Trophoblast cell (in vitro differentiated cells and primary cell): ENCODE measurements around the gene TECTB.

Experiments
- DNase-seq, 2 donors: peaks; one replicate each; pipeline ENCODE4 v3.0.0-alpha.2; 2016
- H2AFZ ChIP-seq: 2 replicates; pipeline ENCODE4 v1.6.1; 2013; ENCODE audit warnings: low read length, moderate library complexity, mild to moderate bottlenecking; ENCODE audit not compliant: insufficient read depth, poor library complexity
- H2AK5ac ChIP-seq: 2 replicates; pipeline ENCODE4 v1.6.1; 2013; ENCODE audit warnings: mild to moderate bottlenecking, low read length
- H2BK120ac ChIP-seq: 2 replicates; pipeline ENCODE4 v1.6.1; 2013; ENCODE audit warnings: low read length, mild to moderate bottlenecking, moderate library complexity; ENCODE audit not compliant: insufficient read depth, poor library complexity
- H2BK12ac ChIP-seq: 2 replicates; pipeline ENCODE4 v1.6.1; 2013; ENCODE audit warnings: mild to moderate bottlenecking, low read length, moderate library complexity
- H2BK5ac ChIP-seq: 2 replicates; pipeline ENCODE4 v1.6.1; 2013; ENCODE audit warnings: low read length, low read depth, moderate library complexity, mild to moderate bottlenecking; ENCODE audit not compliant: poor library complexity
- H3K14ac ChIP-seq: 2 replicates; pipeline ENCODE4 v1.6.1; 2013; ENCODE audit warnings: mild to moderate bottlenecking, low read length
- H3K18ac ChIP-seq: 2 replicates; pipeline ENCODE4 v1.6.1; 2013; ENCODE audit warnings: mild to moderate bottlenecking, low read length
- H3K23ac ChIP-seq: 2 replicates; pipeline ENCODE4 v1.6.1; 2013; ENCODE audit warnings: low read length
- H3K27ac ChIP-seq: 2 replicates; pipeline ENCODE4 v1.5.1; 2013; ENCODE audit warnings: low read depth, mild to moderate bottlenecking, inconsistent platforms, low read length, moderate library complexity
- H3K27me3 ChIP-seq: 2 replicates; pipeline ENCODE4 v1.6.1; 2013; ENCODE audit warnings: inconsistent platforms, mild to moderate bottlenecking, low read length, moderate library complexity; ENCODE audit not compliant: insufficient read depth
- H3K36me3 ChIP-seq, 2 experiments: 1 replicate in 1 of 2; 2 replicates in 1 of 2; pipeline ENCODE4 v1.6.1; 2013; ENCODE audit warnings: low read length in 2 of 2, mild to moderate bottlenecking in 2 of 2, moderate library complexity in 1 of 2; ENCODE audit not compliant: insufficient read depth in 2 of 2, control insufficient read depth in 1 of 2
- H3K4ac ChIP-seq: 2 replicates; pipeline ENCODE4 v1.6.1; 2013; ENCODE audit warnings: low read depth, mild to moderate bottlenecking, low read length, moderate library complexity
- H3K4me1 ChIP-seq, 2 experiments: 1 replicate in 1 of 2; 2 replicates in 1 of 2; pipeline ENCODE4 v1.6.1; 2013; ENCODE audit warnings: low read length in 2 of 2, mild to moderate bottlenecking in 2 of 2, moderate library complexity in 1 of 2; ENCODE audit not compliant: insufficient read depth in 2 of 2, control insufficient read depth in 1 of 2
- H3K4me2 ChIP-seq: 2 replicates; pipeline ENCODE4 v1.6.1; 2013; ENCODE audit warnings: inconsistent platforms, mild to moderate bottlenecking, low read length, moderate library complexity
- H3K4me3 ChIP-seq: 2 replicates; pipeline ENCODE4 v1.5.1; 2013; ENCODE audit warnings: mild to moderate bottlenecking, low read depth, low read length, inconsistent platforms
- H3K79me1 ChIP-seq: one replicate; pipeline ENCODE4 v1.6.1; 2013; ENCODE audit warnings: low read length
- H3K79me2 ChIP-seq: 2 replicates; pipeline ENCODE4 v1.6.1; 2013; ENCODE audit warnings: low read length, mild to moderate bottlenecking; ENCODE audit not compliant: control insufficient read depth, insufficient read depth, poor library complexity
- H3K9ac ChIP-seq: 2 replicates; pipeline ENCODE4 v1.6.1; 2013; ENCODE audit warnings: mild to moderate bottlenecking, low read length
- H3K9me3 ChIP-seq: 2 replicates; pipeline ENCODE4 v1.6.1; 2013; ENCODE audit warnings: low read depth, mild to moderate bottlenecking, control low read depth, inconsistent platforms, low read length; ENCODE audit not compliant: insufficient read depth
- H4K12ac ChIP-seq: 2 replicates; pipeline ENCODE4 v1.6.1; 2013; ENCODE audit warnings: low read depth, mild to moderate bottlenecking, low read length, moderate library complexity
- H4K8ac ChIP-seq: 2 replicates; pipeline ENCODE4 v1.6.1; 2013; ENCODE audit warnings: low read depth, mild to moderate bottlenecking, low read length, moderate library complexity
- H4K91ac ChIP-seq: one replicate; pipeline ENCODE4 v1.6.1; 2013; ENCODE audit warnings: low read depth, mild to moderate bottlenecking, low read length, moderate library complexity
- WGBS: extraction: QIAGEN DNeasy Blood & Tissue Kit; methylation state at CpG from one replicate; pipeline ENCODE4 v1.1.7; 2013; ENCODE audit warnings: missing lambda C conversion rate; ENCODE audit not compliant: insufficient read length, insufficient coverage; ENCODE audit errors: extremely low coverage; 5-methylcytosine and 5-hydroxymethylcytosine counted together

TECTB gene

DNA sequence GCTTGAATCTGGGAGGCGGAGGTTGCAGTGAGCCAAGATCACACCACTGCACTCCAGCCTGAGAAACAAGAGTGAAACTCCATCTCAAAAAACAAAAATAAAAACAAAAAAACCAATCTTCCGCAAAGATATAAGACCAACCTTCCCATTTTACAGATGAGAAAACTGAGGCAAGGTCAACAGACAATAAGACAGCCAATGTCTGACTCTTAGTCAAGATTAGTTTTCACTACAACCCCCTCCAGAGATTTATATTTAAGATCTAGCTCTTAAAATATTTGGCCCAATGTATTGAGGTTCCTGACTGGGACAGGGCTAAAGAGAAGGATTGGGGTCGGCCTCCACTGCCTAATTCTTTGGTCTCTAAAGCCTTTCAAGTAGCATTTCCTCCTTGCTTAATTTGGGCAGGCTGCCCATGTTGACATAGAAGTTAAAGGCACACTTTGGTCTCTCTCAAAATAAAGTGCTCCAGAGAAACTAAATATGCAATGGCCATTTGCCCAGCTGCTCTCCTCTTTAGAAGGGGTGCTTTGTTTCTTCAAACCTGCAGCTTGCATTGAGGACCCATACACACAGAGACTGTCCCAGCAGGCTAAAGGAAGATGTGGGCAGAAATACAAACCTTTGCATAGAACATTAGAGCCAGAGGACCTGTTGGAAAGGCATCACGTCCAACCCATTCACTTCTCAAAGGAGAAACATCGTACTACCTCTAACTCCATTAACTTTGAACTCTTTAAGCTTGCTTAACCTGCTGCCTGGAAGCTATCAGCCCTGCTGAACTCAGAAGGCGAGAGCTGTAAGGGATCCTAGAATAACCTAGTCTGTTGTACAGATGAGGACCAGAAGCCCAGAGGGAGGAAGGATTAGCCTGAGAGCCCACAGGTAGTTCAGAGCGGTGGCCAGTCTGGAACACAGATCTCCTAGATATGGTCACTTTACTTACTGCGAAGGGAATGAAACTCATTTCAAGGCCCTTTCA, 3.9 kb downstream of the TECTB start:
- Histone ChIP-seq H3K9me3 (no peaks in the 10 kb centered on the region), H3K4me3 (no peak overlapping the region), H3K79me2 (no peaks in the 10 kb centered on the region), H3K23ac (no peak overlapping the region), H3K9ac (no peak overlapping the region), H3K18ac (no peak overlapping the region), H4K12ac (no peak overlapping the region), H3K4me1 (no peaks in the 10 kb centered on the region), H4K91ac (no peak overlapping the region), H4K8ac (no peak overlapping the region), H3K4ac (no peak overlapping the region), H3K14ac (no peak overlapping the region), H2BK12ac (no peak overlapping the region), H3K27ac (no peak overlapping the region), H2AK5ac (no peak overlapping the region), H3K4me2 (no peak overlapping the region), H2BK5ac (no peak overlapping the region), H3K36me3 (no peaks in the 10 kb centered on the region), H2AFZ (no peak overlapping the region), H2BK120ac (no peak overlapping the region), H3K27me3 (no peaks in the 10 kb centered on the region), H3K79me1 (no peaks in the 10 kb centered on the region)
- no peak for DNase-seq
- WGBS: no CpG with 5 or more reads among the region's 8 CpGs

- Histone ChIP-seq H2AFZ (no peak overlapping the region), H2BK5ac (no peak overlapping the region), H2BK12ac (no peak overlapping the region), H4K91ac (no peak overlapping the region), H3K27ac (no peak overlapping the region), H3K79me2 (no peaks in the 10 kb centered on the region), H2AK5ac (no peak overlapping the region), H3K9me3 (no peaks in the 10 kb centered on the region), H3K4me2 (no peak overlapping the region), H3K14ac (no peak overlapping the region), H3K36me3 (no peaks in the 10 kb centered on the region), H3K4ac (no peak overlapping the region), H3K27me3 (no peaks in the 10 kb centered on the region), H3K4me1 (no peaks in the 10 kb centered on the region), H3K4me3 (no peak overlapping the region), H4K12ac (no peak overlapping the region), H3K79me1 (no peaks in the 10 kb centered on the region), H4K8ac (no peak overlapping the region), H2BK120ac (no peak overlapping the region), H3K23ac (no peak overlapping the region), H3K9ac (no peak overlapping the region), H3K18ac (no peak overlapping the region)
- no CpG with 5 or more reads among the region's 8 CpGs for WGBS
- DNase-seq: no peak
These were observed 4.6 kb downstream of the TECTB start for GRCh38 chr10:112287844-112288243.

- H2BK12ac ChIP-seq: no peak overlapping the region
- no peak overlapping the region for H3K23ac ChIP-seq
- no peak for DNase-seq
- no peak overlapping the region for H3K4me3 ChIP-seq
- H3K4ac ChIP-seq: no peak overlapping the region
- H3K27ac ChIP-seq: no peak overlapping the region
- no peak overlapping the region for H3K18ac ChIP-seq
- no peak overlapping the region for H2BK120ac ChIP-seq
- no peaks in the 10 kb centered on the region for H3K79me2 ChIP-seq
- H2AK5ac ChIP-seq: no peak overlapping the region
- H3K4me2 ChIP-seq: no peak overlapping the region
- no peaks in the 10 kb centered on the region for H3K4me1 ChIP-seq
- no peak overlapping the region for H2AFZ ChIP-seq
- no peaks in the 10 kb centered on the region for H3K79me1 ChIP-seq
- H4K12ac ChIP-seq: no peak overlapping the region
- H4K91ac ChIP-seq: no peak overlapping the region
- no peak overlapping the region for H2BK5ac ChIP-seq
- no peak overlapping the region for H3K14ac ChIP-seq
- H4K8ac ChIP-seq: no peak overlapping the region
- no peaks in the 10 kb centered on the region for H3K36me3 ChIP-seq
- no peak overlapping the region for H3K9ac ChIP-seq
- no CpG with 5 or more reads among the region's 3 CpGs for WGBS
- H3K9me3 ChIP-seq: no peaks in the 10 kb centered on the region
- no peaks in the 10 kb centered on the region for H3K27me3 ChIP-seq
These were observed 5.3 kb downstream of the TECTB start for GRCh38 chr10:112288486-112288885.

GRCh38 chr10:112289373-112290053, 6.3 kb downstream of the TECTB start:
- H4K12ac ChIP-seq: no peak overlapping the region
- no peak overlapping the region for H3K4me3 ChIP-seq
- no peak overlapping the region for H2BK5ac ChIP-seq
- H3K4me1 ChIP-seq: no peaks in the 10 kb centered on the region
- H2AK5ac ChIP-seq: no peak overlapping the region
- no peaks in the 10 kb centered on the region for H3K79me2 ChIP-seq
- H3K14ac ChIP-seq: no peak overlapping the region
- H2AFZ ChIP-seq: no peak overlapping the region
- no peaks in the 10 kb centered on the region for H3K27me3 ChIP-seq
- no peak overlapping the region for H3K18ac ChIP-seq
- no peak overlapping the region for H2BK12ac ChIP-seq
- no peak overlapping the region for H3K4me2 ChIP-seq
- no CpG with 5 or more reads among the region's 7 CpGs for WGBS
- H3K79me1 ChIP-seq: no peaks in the 10 kb centered on the region
- H4K91ac ChIP-seq: no peak overlapping the region
- H3K36me3 ChIP-seq: no peaks in the 10 kb centered on the region
- no peak overlapping the region for H3K27ac ChIP-seq
- H3K23ac ChIP-seq: no peak overlapping the region
- no peak overlapping the region for H2BK120ac ChIP-seq
- H3K4ac ChIP-seq: no peak overlapping the region
- H4K8ac ChIP-seq: no peak overlapping the region
- no peaks in the 10 kb centered on the region for H3K9me3 ChIP-seq
- no peak for DNase-seq
- no peak overlapping the region for H3K9ac ChIP-seq
